ENCODE data around the gene MORN5.

Gene MORN5

DNA sequence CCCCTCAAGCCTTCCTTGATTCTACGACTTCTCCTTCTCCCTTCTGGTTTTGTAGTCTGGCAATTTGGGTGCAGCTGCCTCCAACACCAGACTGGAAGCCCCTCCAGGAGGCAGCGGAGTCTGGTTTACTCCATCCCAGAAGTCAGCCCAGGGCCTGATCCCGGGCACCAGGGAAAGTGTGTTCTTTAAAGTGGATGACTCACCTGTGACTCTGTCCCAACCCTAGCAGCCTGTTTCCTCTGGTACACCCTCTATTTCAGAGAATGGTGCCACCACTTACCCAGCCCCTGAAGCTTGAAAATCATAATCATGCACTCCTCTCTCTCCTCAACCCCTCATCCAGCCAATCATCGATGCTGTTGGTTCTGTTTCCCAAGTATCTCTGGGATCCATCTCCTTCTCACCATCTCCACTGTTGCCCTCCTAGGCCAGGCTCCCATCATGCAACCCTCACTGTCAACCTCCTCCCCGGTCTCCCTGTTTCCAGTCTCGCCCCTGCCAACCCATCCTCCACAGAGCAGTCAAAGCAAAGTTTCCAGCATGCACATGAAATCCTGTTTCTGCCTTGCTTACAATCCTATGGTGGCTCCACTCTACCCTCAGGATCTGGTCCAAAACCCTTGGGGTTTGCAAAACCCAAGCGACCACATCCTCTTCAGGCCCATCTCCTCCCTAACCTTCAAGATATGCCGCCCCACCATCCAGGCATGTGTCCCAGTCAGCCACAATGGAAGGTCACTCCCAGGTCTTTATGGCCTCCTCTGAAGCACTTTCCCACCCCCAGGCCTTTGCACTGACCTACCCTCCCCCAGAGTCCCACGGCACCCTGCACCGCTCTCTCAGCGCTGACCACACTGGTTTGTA is 58.6 kb downstream of the MORN5 start:
- DNase-seq = no peak

DNA sequence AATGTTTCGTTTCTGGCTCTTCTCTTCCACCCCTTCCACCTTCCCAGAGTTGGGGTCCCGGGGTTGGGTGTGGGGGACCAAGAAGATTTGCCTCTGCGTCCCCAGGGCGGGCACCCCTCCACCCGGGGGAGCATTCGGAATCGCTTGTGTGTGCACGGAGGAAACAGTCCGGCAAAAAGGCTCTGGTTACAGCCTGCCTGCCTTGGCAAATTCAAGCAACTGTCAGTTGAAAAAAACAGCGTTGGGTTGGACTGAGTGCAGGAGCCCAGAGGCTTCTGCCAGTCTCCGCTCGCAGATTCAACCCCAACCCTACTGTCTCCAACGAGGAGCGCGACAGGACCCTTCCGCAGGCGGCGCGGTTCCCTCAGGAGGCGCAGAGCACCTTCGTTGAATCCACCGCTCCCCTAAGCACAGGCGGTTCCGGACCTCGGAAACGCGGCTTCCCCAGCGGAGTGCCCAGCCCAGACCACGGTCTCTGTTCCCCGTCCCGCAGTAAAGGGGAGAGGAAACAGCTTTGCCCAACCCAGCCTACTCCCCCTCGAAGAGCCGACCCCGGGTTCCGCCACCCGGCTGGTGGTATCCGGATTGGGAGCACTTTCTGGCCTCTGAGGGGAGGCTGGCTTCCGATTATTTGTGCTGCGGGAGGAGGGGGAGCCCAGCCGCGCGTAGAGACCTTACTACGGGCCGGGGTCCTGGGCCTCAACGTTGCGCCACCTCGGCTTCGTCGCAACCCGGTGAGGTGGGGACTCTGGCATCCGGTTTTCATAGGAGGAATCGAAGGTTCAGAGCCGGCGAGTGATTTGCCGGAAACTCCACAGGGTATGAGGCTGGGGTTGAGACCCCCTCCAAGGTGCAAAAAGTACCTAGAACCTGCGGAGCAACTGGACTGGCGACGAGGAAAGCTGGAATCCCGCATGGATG is 59.5 kb downstream of the MORN5 start:
- no peak for DNase-seq

DNA sequence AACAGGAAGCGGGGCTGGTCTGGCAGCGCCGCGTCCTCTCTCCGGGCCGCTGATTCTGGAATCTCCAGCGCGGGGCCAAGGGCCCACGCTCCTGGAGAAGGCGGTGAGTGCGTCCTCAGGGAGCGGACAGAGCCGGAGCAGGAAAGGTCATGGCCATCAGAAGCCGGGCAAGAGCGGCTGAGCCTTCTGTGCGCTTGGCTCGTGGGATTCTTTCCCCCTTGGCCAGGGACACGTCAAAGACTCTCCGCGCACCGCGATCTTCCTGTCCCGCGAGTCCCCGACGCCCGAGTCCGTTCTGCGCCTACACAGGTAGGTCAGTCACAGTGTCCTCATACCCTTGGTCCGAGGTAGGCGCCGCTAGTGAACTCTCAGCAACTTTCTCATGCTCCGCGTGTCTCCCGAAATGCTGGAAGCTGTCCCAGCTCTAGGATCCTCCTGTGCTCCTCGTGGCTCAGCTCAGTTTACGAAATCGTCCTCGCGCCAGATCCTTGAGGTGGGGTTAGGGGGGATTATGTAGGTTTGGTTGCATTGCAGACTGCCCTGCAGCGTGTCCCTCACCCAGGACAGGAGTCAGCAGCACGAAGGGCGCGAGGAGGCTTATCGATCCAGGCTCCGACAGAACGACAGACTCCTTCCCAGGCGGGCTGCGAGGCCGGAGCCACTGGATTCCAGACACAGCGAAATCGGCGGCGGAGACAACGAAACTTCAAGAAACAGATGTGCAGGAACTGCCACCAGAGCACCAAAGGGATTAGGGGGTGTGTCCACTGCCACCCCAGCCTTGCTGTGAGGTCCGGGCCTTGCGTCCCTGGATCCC is 60.4 kb downstream of the MORN5 start:
- no peak for DNase-seq

DNA sequence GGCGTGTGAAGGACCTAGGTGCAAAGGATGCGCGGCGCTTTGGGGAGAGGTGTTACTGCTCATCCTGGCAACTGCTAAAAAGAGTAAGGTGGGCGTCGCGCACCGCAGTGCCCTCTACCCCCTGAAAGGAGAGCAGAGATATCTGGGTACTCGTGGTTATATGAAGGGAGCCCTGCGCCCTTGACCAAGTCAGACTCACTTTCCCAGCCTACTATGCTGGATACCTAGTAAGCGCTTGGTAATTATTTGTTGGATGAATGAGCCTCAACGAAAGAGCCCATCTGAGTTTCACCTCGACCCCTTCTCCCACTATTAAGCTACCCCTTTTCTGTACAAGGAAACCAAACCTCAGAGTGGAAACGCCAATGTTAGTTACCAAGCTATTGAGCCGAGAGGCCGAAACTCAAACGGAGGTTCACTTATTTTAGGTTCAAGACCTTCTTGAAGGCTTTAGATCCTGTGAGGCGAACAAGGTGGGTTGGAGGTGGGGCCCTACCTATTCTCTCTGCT is 61.0 kb downstream of the MORN5 start:
- no peak for DNase-seq

DNA sequence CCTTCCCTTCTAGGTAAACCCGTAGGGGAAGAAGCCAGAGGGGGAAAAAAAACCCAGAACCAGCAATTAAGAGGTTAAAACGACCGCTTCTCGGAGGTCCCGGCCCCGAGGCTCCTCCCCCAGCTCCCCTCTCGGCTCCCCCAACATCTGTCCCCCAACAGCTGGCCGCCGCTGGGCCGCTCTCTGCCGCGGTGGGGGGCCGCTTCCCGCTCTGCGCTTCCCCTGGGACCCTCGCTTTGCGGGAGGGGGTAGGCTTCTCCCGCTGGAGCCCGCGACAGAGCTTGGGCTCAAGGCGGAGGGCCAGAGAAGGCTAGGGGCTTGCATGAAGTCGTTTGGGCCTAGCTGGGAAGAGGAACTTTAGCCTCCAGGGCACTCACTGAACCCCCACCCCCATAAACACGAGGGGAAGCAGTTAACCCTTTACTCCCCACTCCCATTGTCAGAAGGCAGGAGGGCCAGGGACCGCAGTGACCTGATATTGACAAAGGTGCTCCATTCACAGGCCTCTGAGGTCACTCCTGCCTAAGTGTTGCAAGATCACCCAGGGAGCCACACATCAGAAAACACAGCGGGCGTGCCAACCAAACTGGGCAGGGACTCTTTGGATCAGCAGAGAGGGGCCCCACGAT is 61.6 kb downstream of the MORN5 start:
- DNase-seq = no peak

DNA sequence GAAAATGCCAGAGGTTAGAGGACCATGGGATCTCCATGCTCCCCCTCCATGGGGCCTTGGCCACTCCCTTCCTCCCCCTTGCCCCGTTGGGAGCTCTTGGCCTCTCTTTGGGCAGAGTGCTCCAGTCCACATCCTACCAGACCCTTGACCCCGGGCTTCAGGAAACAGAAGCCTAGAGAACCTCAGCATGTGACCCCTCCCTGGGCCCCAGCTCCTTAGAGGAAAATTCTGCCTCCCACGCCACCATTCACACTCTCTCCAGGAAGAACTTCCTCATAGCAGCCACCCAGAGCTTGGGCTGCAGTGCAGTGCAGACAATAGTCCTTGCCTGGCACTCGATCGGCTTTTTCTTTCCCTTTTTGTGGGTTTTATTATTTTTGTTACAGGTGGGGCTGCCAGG is 63.1 kb downstream of the MORN5 start:
- DNase-seq = no peak

DNA sequence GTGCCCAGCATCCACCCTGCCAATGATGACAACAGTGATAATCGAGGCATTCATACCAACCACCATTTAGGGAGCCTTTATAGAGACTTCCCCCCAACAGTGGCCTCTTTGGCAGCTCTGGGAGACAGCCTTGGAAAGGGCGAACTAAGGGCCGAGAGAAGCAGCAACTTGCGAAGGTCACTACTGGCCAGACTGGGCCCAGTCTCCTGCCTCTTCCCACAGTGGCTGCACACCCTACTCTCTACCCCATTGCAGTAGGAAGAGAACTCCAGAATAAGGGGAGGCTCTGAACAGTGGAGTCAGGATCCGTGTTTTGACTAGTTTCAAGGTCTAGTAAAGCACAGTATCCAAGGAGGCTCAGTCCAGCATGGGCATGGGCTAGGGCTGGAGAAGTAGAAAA is 63.7 kb downstream of the MORN5 start:
- DNase-seq = no peak

DNA sequence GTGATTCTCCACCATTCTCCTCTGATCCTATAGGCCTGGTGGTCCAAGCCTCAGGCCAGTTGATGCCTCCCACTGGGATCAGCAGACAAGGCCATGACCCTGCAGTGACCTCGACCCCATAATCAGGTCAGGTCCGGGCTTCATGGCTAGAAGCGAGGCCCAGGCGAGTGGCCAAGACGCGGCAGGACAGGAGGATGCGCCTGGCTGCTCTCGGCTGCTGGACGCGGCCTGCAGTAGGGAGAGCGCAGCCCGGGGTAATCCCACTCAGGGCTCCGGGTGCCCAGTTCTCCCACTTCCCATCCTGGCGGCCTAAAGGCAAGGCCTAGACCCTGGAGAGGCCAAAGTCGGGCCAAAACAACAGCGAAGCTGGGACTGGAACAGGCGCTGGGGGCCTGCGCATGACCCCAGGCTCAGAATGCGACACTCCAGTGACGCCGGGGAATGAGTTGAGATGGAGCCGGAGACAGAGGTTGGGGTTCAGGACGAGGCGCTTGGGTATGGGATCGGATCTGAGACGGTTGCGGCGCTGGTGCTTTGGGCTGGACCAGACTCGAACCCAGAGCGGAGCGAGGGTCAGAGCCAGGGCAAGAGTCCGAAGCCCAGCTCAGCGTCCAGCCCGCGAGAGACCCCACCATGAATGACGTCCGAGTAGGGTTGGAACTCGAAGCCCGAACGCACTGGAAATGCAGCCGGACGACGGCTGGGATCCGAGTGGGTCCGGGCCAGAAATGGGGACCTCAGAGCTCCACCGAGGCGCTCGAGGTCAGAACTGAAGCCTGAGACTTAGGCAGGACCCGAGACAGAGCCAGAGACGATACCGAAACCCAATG is 65.8 kb downstream of the MORN5 start:
- no peak for DNase-seq

DNA sequence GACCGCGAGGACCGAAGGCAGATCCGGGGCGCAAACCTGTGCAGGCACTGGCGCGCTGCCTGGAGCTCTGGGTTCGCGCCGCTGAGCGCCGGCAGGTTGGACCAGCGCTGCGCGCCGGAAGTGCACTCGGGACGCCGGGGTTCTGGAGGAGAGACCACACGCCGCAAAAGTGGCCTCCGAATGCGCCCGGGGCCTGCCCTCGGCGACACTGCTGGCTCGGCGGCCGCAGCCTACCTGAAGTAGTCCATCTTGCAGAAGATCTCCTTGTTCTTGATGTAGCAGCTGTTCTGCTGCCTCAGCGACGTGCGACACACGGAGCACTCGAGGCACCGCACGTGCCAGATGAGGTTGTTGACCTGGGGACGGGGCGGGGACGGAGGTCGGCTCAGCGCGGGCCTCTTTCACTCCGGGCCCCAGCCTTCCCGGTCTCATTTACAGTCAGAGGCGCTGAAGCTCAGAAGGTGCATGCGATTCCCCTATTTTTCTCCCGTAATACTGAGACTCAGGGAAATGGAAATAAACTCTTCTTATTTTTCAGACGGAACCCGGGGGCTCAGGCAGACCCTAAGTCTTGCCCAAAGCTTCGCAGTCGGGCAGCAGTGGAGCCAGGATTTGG is 66.5 kb downstream of the MORN5 start:
- no peak for DNase-seq

DNA sequence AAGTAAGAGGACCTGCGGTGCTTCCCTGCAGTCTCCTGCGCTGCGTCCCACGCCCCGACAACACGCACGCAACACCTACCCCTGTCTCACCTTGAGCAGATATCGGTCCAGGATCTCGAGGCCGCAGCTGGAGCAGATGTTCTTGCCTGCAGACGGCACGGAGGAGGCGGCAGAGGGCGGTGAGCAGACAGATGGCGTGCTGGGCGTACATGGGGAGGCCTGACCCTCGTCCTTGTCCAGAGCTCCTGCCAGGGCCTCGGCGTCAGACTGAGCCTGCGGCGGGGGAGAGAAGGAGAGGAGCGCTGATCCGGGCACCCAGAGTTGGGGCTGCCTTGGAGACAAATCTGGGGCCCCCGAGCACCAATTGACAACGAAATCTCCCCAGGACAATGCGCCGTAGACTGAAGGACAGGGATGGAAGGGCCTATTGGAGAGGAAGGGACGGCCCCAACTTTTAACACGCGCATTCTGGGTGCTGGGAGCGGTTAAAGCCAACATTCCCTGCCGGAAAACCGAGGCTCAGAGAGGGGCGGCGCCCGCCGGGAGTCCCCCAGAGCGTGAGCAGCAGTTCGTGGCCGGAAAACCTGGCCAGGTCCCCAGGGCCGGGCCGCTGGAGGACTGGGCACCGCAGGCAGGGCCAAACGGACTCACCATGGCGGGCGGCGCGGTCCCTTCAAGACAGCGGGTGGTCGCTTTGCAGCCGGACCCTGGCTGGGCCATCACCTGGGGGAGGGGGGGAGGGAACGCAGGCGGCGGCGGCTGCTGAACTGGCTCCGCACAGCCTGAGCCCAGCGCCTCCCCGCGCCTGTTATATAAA is 67.3 kb downstream of the MORN5 start:
- no peak for DNase-seq

DNA sequence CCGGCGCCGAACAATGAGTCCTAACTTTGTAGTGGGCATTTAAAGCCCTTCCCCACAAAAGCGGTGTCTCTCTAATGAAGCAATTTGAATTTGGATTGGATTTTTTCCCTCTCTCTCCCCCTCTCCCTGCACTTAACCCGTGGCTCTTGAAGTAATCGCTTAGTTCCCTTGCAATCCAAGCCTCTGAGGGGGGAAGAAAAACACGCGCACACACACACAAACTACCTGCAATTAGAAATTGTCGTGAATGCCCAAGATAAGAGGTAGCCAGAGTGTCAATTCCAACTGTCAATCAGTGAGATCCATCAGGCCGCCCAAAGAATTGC is 67.8 kb downstream of the MORN5 start:
- DNase-seq = no peak

DNA sequence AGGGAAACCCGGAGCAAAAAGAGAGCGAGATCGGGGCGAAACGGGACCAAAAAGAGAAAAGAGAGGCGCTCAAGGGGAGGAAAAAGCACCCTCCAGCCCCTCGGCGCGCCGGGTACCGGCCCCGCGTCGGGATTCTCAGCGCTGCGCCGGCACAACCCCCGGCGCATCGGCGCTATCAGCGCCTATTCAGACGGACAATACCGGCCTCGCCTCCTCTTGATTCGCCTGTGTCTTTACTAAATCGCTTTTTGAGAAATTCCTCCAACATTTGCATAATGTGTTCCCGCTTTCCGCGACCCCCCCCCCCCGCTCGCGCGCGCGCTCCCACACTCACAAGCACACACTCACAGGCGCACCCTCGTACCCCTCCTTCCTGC is 68.5 kb downstream of the MORN5 start:
- no peak for DNase-seq

DNA sequence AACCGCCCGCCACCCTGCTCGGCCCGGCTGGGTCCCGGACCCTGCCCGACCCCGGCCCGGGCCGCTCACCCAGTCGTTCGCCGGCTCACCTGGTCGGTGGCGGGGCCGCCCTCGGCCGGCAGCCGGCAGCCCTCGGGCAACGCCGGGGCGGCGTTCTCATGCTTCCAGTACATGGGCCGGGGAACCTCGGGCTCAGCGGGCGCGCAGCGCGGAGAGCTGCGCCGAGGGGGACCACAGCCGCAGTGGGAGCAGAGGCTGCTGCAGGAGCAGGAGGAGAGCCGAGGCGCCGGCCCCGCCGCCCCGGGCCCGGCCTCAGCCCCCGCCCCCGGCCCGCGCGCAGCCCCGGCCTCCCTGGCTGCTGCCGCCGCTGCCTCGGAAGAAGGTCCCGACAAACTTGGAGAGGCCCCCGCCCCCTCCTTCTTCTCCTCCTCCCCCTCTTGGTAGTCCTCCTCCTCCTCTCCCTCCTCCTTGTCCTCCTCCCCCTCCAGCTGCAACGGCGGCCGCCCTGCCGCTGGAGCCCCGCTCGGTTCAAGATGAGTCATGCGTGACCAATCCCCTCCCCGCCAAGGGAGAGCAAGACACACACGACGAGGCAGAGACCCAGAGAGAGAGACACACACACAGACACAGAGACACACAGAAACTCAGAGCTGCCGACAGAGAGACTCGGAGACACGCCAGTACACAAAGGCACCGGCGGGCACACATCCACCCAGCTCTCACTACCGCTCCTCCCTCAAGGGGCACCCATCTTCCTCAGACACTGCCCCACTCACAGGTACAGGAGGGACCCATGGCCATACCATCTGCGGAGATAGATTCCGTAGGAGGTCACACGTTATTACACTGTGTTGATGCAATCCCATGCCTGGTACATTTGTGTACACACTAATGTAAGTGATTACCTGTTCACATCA is 69.1 kb downstream of the MORN5 start, which contains the start of gene LHX6:
TSS of gene LHX6 (minus strand) at position 390 of the 917 bp plus-strand sequence. CDS start at position 173, 217 bp downstream.
- no peak for DNase-seq

DNA sequence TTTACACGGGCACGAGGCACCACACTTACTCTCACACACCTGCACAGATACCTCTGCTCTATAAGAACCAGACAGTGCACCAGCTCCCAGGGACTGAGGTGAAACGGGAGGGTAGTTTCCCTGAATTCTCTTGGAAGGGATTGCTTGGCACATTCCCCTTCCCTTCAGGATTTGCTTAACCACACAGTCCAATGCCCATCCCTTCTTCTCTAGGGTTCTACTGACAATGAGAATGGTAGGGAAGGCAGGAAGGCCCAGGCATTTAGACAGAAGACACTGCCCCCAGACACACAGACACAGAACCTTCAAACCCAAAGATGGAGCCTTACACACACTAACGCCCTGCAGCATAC is 69.8 kb downstream of the MORN5 start:
- DNase-seq = no peak

DNA sequence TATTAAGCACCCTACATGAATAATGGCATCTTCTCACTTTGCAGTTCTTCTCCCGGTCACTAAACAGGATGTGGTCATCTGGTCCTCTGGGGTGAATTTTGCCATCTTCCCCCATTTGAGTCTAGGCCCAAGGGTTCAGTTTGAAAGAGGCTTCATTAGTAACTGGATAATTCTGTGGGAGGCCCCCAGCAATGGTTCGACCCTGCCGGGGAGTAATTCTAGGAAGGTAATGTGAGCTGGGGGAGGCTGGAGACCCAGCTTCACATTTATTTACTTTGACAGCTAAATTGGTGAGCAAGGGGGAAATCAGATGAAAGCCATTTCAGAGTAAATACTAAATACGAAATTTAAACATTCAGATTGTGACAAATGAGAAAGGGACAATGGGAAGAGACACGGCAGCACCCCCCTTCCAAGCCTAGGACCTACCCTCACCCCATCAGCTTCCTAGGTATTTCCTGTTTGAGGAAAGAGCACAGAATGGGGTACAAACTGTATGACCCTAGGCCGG is 73.1 kb downstream of the MORN5 start:
- DNase-seq = no peak

DNA sequence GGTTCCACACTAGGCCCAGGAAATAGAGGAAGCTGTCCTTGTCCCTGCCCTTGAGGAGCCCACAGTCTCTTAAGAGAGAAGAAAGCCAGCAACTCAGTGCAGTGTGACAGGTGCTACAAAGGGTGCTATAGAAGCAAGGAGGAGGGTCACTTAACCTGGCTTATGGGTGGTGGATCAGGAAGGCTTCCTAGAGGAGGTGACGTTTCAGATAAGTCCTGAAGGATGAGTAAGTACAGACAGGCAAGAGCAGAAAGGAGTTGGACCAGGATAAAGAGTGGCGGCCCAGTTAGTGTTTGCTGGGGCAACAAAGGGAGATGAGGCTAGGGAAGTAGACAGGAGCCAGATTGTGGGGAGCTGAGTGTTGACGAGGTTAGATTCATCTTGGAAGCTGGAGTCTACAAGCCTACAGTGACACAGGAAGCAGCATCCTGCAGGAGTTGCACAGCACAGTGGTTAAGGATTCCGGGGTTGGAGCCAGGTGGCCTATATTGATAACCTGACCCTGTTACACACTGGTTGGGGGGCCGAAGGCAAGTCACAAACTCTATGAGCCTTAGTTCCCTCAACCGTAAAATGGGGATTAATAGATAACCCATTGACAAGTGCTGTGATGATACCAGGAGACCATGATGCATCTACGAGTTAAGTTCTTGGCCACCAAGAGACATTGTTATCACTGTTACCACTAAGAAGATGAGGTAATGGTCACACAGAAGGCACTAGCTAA is 74.5 kb downstream of the MORN5 start:
- no peak for DNase-seq

DNA sequence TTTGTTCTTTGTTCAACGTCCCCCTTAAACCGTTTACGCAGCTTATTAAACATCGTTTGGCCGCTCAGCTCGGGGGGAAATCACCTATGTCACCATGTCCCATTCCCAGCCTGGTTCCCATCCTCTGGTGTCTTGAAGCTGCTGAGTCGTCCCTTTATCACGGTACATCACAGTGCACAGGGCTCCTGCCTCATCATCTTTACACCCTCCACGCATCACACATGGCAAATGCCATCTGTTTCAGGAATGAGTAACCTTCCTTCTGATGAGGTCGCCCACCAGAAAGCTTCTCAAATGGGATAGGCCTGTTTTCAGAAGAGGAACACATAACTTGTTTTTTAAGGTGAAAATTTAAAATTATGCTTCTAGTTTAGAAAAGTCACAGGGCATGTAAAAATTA is 77.0 kb downstream of the MORN5 start:
- DNase-seq = no peak

DNA sequence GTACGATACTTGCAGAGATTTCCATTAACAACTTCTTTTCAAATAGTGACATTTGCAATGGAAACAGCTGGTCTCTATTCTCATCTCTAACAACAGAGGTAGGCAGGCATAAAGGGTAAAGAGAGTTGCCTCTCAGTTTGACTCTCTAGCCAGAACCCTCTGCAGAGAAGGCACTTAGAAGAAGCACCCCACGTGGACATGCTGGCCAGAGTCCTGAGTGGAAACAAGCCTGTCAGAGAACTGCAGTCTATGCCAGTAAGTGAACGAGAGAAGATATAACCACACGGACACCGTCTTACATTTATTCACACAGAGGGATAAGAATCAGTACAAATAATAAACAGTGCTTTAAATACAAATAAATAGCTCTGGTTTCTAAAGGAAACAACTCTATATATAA is 80.0 kb downstream of the MORN5 start:
- no peak for DNase-seq
